ENCODE data around the gene FARP1.

The FARP1 gene

GRCh38 chr13:98427331-98427995 lies 284.6 kb downstream of the FARP1 start:
- DNase-seq (ENCODE audit: low spot score): no peak

GRCh38 chr13:98428256-98428966 lies 285.5 kb downstream of the FARP1 start:
- no peak for DNase-seq (ENCODE audit: low spot score)

- no peak for DNase-seq (ENCODE audit: low spot score)
These were observed 286.2 kb downstream of the FARP1 start for GRCh38 chr13:98429081-98429480.

- DNase-seq (ENCODE audit: low spot score): no peak
These were observed 286.6 kb downstream of the FARP1 start for GRCh38 chr13:98429531-98429930.

- no peak for DNase-seq (ENCODE audit: low spot score)
These were observed 287.3 kb downstream of the FARP1 start for GRCh38 chr13:98429977-98430736.

- DNase-seq (ENCODE audit: low spot score): no peak
These were observed 289.7 kb downstream of the FARP1 start for GRCh38 chr13:98432638-98433037.

GRCh38 chr13:98433654-98434053 lies 290.8 kb downstream of the FARP1 start:
- DNase-seq (ENCODE audit: low spot score): no peak

GRCh38 chr13:98434060-98434459 lies 291.2 kb downstream of the FARP1 start:
- DNase-seq (ENCODE audit: low spot score): no peak

GRCh38 chr13:98435376-98435775 lies 292.5 kb downstream of the FARP1 start:
- no peak for DNase-seq (ENCODE audit: low spot score)

- DNase-seq (ENCODE audit: low spot score): no peak
These were observed 293.5 kb downstream of the FARP1 start for GRCh38 chr13:98436233-98436910.

GRCh38 chr13:98438246-98439125 lies 295.6 kb downstream of the FARP1 start:
- no peak for DNase-seq (ENCODE audit: low spot score)

- DNase-seq (ENCODE audit: low spot score): no peak
These were observed 296.4 kb downstream of the FARP1 start for GRCh38 chr13:98439126-98439828.

- no peak for DNase-seq (ENCODE audit: low spot score)
These were observed 297.0 kb downstream of the FARP1 start for GRCh38 chr13:98439896-98440295.

- no peak for DNase-seq (ENCODE audit: low spot score)
These were observed 297.6 kb downstream of the FARP1 start for GRCh38 chr13:98440390-98441055.

GRCh38 chr13:98441056-98441676 lies 298.3 kb downstream of the FARP1 start:
- DNase-seq (ENCODE audit: low spot score): no peak

- no peak for DNase-seq (ENCODE audit: low spot score)
These were observed 299.7 kb downstream of the FARP1 start for GRCh38 chr13:98442391-98443230.

GRCh38 chr13:98443329-98443728 lies 300.4 kb downstream of the FARP1 start:
- no peak for DNase-seq (ENCODE audit: low spot score)

- DNase-seq (ENCODE audit: low spot score): no peak
These were observed 301.0 kb downstream of the FARP1 start for GRCh38 chr13:98443800-98444325.
